MM.1S (cell line): ENCODE measurements around the gene LAYN.

Source experiments
- CTCF ChIP-seq: fragments of 300-600 bp; sonication (generic); IDR thresholded peaks from 2 replicates; pipeline ENCODE4 v1.5.1; 2016; ENCODE audit warnings: antibody characterized with exemption, low read length, mixed read lengths
- EZH2 ChIP-seq: fragments of 300-600 bp; sonication (generic); optimal IDR thresholded peaks from 2 replicates; pipeline ENCODE3; 2017; ENCODE audit warnings: low read depth, mild to moderate bottlenecking, antibody characterized with exemption, low read length, mixed read lengths

- TF ChIP-seq CTCF = peak; percentile 79
- TF ChIP-seq EZH2 = no peak
Measured at GRCh38 chr11:111565114-111565720, 24.7 kb downstream of the LAYN start.
